Spleen (tissue), 11 donors: Measurements from ENCODE around the gene MIPEP. TPM values are rescaled to one million over a fixed set of nuclear protein-coding genes. Genes with fewer than 3 reads are reported as not detected.
A peak's percentile ranks its signal among the peaks of the same experiment; 100 is the strongest.

Experiments used
- DNase-seq: peaks from one replicate; pipeline ENCODE4 v3.0.0-alpha.2; 2020
- H3K27ac ChIP-seq, 8 donors: fragments of 200-600 bp; sonication (generic) in 7 of 8; 1 replicate in 4 of 8; 2 replicates in 4 of 8; pipeline versions ENCODE4 v1.5.0 to v1.8.0; 2016 to 2021; ENCODE audit warnings: inconsistent platforms in 4 of 8, mild to moderate bottlenecking in 4 of 8, moderate library complexity in 1 of 8
- H3K27me3 ChIP-seq, 7 donors: fragments of 200-600 bp; sonication (generic) in 6 of 7; replicated peaks in 1 of 7; 1 replicate in 4 of 7; 2 replicates in 3 of 7; pipeline versions ENCODE4 v1.5.0 to v1.8.0; 2016 to 2021; ENCODE audit warnings: inconsistent platforms in 3 of 7, mild to moderate bottlenecking in 1 of 7
- H3K36me3 ChIP-seq, 6 donors: fragments of 200-600 bp; sonication (generic) in 5 of 6; 1 replicate in 4 of 6; 2 replicates in 2 of 6; pipeline versions ENCODE4 v1.5.0 to v1.8.0; 2016 to 2021; ENCODE audit warnings: inconsistent platforms in 2 of 6
- H3K4me1 ChIP-seq, 6 donors: fragments of 200-600 bp; sonication (generic) in 5 of 6; 1 replicate in 3 of 6; 2 replicates in 3 of 6; pipeline versions ENCODE4 v1.5.0 to v1.8.0; 2016 to 2021; ENCODE audit warnings: inconsistent platforms in 3 of 6
- H3K4me3 ChIP-seq, 8 donors: fragments of 200-600 bp; sonication (generic) in 7 of 8; 1 replicate in 4 of 8; 2 replicates in 4 of 8; pipeline versions ENCODE4 v1.5.0 to v1.8.0; 2016 to 2021; ENCODE audit warnings: inconsistent platforms in 4 of 8, mild to moderate bottlenecking in 4 of 8, moderate library complexity in 2 of 8
- H3K9me3 ChIP-seq, 8 donors: fragments of 200-600 bp; sonication (generic) in 7 of 8; 1 replicate in 4 of 8; 2 replicates in 4 of 8; pipeline versions ENCODE4 v1.5.0 to v1.8.0; 2016 to 2021; ENCODE audit warnings: inconsistent platforms in 4 of 8
- CTCF ChIP-seq, 11 experiments: fragments of 200-600 bp in 7 of 11; fragments of 450-650 bp in 4 of 11; sonication (generic) in 4 of 11; IDR thresholded peaks in 8 of 11; conservative IDR thresholded peaks in 3 of 11; 1 replicate in 7 of 11; 2 replicates in 4 of 11; pipeline versions ENCODE4 v1.4.0 to v1.8.0; 2016 to 2021; ENCODE audit warnings: antibody characterized with exemption in 11 of 11, inconsistent platforms in 4 of 11, mild to moderate bottlenecking in 1 of 11
- POLR2A ChIP-seq, 3 donors: fragments of 450-650 bp; IDR thresholded peaks; one replicate each; pipeline ENCODE4 v1.5.1; 2017; ENCODE audit warnings: antibody characterized with exemption in 3 of 3, mild to moderate bottlenecking in 1 of 3
- POLR2AphosphoS5 ChIP-seq, 3 donors: sonication (generic); formaldehyde crosslinking; IDR thresholded peaks; one replicate each; pipeline ENCODE4 v1.5.1; 2017; ENCODE audit warnings: antibody characterized with exemption in 3 of 3
- WGBS, 5 donors: extraction: QIAGEN DNeasy Blood & Tissue Kit in 3 of 5; methylation state at CpG; one replicate each; pipeline versions ENCODE4 v1.1.5 to v1.1.7; 2013 to 2018; 5-methylcytosine and 5-hydroxymethylcytosine counted together
- intact Hi-C: fragments of 100-400 bp; cut with DNase I; formaldehyde crosslinking; loops from one replicate; pipeline ENCODE4 v1.15.0; 2023; ENCODE audit warnings: low total_unique reads
- polyA plus RNA-seq, 3 donors: library from polyadenylated mRNA; stranded (reverse); fragments of 200-250 nt; gene quantifications; one replicate each; pipeline ENCODE4 v1.2.1, GENCODE V29; 2013
- total RNA-seq, 7 donors: library from RNA; depleted of rRNA in 3 of 7; stranded (reverse); fragments of >200 nt in 3 of 7; fragmentation: NEBNext Ultra II Directional in 4 of 7; extraction: Animal tissue kit (Norgen Biotek cat#: 25700) in 4 of 7; gene quantifications; one replicate each; pipeline versions ENCODE4 v1.1.0 to v1.2.1, GENCODE V29; 2016 to 2021
- donor health status: healthy with polysubstance abuse.
- donor health status: DM: no; HTN: no; CAD: no; lungs with moderate emphysema.
- donor health status: DM: no; HTN: no; CAD: no.
- donor health status: Bipolar disorder and iron deficiency.
- donor health status: healthy.
- donor health status: DM: no; HTN: no; CAD: no.
- donor health status: DM: yes; HTN: yes; CAD: no.

The MIPEP gene
- total and polyA plus RNA-seq, 10 donors: 7.2 to 16.3 (median 10.8) TPM

GRCh38 chr13:23877286-23877685 is 11.9 kb downstream of the MIPEP start:
- TF ChIP-seq CTCF (IDR thresholded peaks at IDR 0.05 in 8 of 11, conservative IDR thresholded peaks at IDR 0.05 in 3 of 11) (no peak), POLR2A (IDR thresholded peaks at IDR 0.05) (no peak)
- Histone ChIP-seq H3K4me1 (no peaks in the 10 kb centered on the region), H3K9me3 (no peaks in the 10 kb centered on the region), H3K4me3 (no peak overlapping the region), H3K36me3 (peaks cover 0 to 57% (median 4%) of the 10 kb centered on the region in 6 donors), H3K27me3 (no peaks in the 10 kb centered on the region), H3K27ac (no peak overlapping the region)
- no peak for DNase-seq
- intact Hi-C loops: no loop called here
- WGBS, 5 donors: 92 to 98% (median 96%) methylated on average over 4 of the region's 4 CpGs

- H3K4me1 ChIP-seq: peaks cover 0 to 4% (median 0%) of the 10 kb centered on the region in 6 donors
- no peaks in the 10 kb centered on the region for H3K27me3 ChIP-seq
- H3K4me3 ChIP-seq: no peak overlapping the region
- peaks cover 0 to 52% (median 4%) of the 10 kb centered on the region in 6 donors for H3K36me3 ChIP-seq
- intact Hi-C loops: no loop called here
- no peak for DNase-seq
- TF ChIP-seq POLR2A (IDR thresholded peaks at IDR 0.05): no peak
- no peak for TF ChIP-seq POLR2AphosphoS5 (IDR thresholded peaks at IDR 0.05)
- TF ChIP-seq CTCF (IDR thresholded peaks at IDR 0.05 in 8 of 11, conservative IDR thresholded peaks at IDR 0.05 in 3 of 11): peak in 3 of 11 experiments; percentile 13 to 39 (median 16)
- WGBS, 5 donors: 84 to 87% (median 85%) methylated on average over 2 of the region's 2 CpGs
- H3K9me3 ChIP-seq: no peaks in the 10 kb centered on the region
- no peak overlapping the region for H3K27ac ChIP-seq
Measured at GRCh38 chr13:23876265-23876664, 12.9 kb downstream of the MIPEP start.

- Histone ChIP-seq H3K4me3 (no peak overlapping the region), H3K27me3 (no peaks in the 10 kb centered on the region), H3K27ac (no peak overlapping the region), H3K4me1 (peaks cover 0 to 12% (median 4%) of the 10 kb centered on the region in 6 donors), H3K36me3 (peaks cover 0 to 40% (median 0%) of the 10 kb centered on the region in 6 donors), H3K9me3 (no peaks in the 10 kb centered on the region)
- TF ChIP-seq CTCF (IDR thresholded peaks at IDR 0.05 in 8 of 11, conservative IDR thresholded peaks at IDR 0.05 in 3 of 11) (peak; percentile 11 to 66 (median 61)), POLR2AphosphoS5 (IDR thresholded peaks at IDR 0.05) (no peak), POLR2A (IDR thresholded peaks at IDR 0.05) (no peak)
- intact Hi-C loops: loop anchor here (5.0 kb wide), 1 partner anchor 404 kb away; no protein-coding TSS in a partner anchor
- WGBS, 5 donors: 89 to 94% (median 91%) methylated on average over 2 of the region's 2 CpGs
- no peak for DNase-seq
Measured at GRCh38 chr13:23871616-23872220, 17.5 kb downstream of the MIPEP start.

- no peak for TF ChIP-seq POLR2AphosphoS5 (IDR thresholded peaks at IDR 0.05)
- no peak for TF ChIP-seq CTCF (IDR thresholded peaks at IDR 0.05 in 8 of 11, conservative IDR thresholded peaks at IDR 0.05 in 3 of 11)
- TF ChIP-seq POLR2A (IDR thresholded peaks at IDR 0.05): no peak
- no peaks in the 10 kb centered on the region for H3K27me3 ChIP-seq
- WGBS, 5 donors: 83 to 89% (median 87%) methylated on average over 12 of the region's 12 CpGs
- DNase-seq: no peak
- no peak overlapping the region for H3K27ac ChIP-seq
- H3K36me3 ChIP-seq: peaks cover 0 to 40% (median 0%) of the 10 kb centered on the region in 6 donors
- no peak overlapping the region for H3K4me3 ChIP-seq
- peaks cover 0 to 12% (median 5%) of the 10 kb centered on the region in 6 donors for H3K4me1 ChIP-seq
- no peaks in the 10 kb centered on the region for H3K9me3 ChIP-seq
- intact Hi-C loops: loop anchor here (5.0 kb wide), 1 partner anchor 403 kb away; no protein-coding TSS in a partner anchor
Measured at GRCh38 chr13:23870356-23871140, 18.7 kb downstream of the MIPEP start.
